ENCODE data around the gene RANGAP1.

RANGAP1 gene

DNA sequence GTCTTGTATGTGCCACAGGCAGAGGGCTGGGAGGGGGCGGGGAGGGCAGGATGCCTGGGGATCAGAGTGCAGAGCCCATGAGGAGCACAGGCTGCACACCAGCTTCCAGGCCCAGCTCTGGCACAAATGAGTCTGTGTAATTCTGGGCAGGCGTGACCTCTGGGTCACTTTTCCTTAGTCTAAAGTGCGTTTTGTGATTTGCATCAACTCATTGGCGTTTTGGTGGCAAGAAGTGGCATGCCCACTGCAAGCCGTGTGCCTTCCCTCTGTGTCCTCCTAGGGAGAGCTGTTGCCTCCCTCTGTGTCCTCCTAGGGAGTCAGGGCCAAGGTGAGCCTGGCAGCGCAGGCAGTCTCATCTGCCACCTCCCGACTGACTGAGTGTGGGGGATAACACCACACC, 62.5 kb downstream of the RANGAP1 start:
- Histone ChIP-seq H3K36me3 (ENCODE audit: insufficient read depth, low read length) (no peaks in the 10 kb centered on the region), H4K20me1 (ENCODE audit: insufficient read depth, low read length, poor library complexity, severe bottlenecking) (no peaks in the 10 kb centered on the region), H3K9me2 (replicated peaks; ENCODE audit: low read depth, low read length) (no peaks in the 10 kb centered on the region), H3K4me1 (ENCODE audit: insufficient read depth, low read length, poor library complexity, severe bottlenecking) (no peaks in the 10 kb centered on the region), H3K9ac (ENCODE audit: low read depth, low read length, poor library complexity, severe bottlenecking) (no peak overlapping the region), H3K79me2 (ENCODE audit: insufficient read depth, low read length) (no peaks in the 10 kb centered on the region), H2AFZ (ENCODE audit: low read length) (no peak overlapping the region), H3K4me2 (ENCODE audit: low read depth, low read length, poor library complexity, severe bottlenecking) (no peak overlapping the region), H3K9me3 (ENCODE audit: insufficient read depth, low read depth, low read length) (no peaks in the 10 kb centered on the region), H3K27me3 (ENCODE audit: insufficient read depth, low read length, poor library complexity, severe bottlenecking) (no peaks in the 10 kb centered on the region), H3F3A (ENCODE audit: low read depth) (no peaks in the 10 kb centered on the region), H3K4me3 (ENCODE audit: low read length, poor library complexity, severe bottlenecking) (no peak overlapping the region)
- TF ChIP-seq, protein P1, sequence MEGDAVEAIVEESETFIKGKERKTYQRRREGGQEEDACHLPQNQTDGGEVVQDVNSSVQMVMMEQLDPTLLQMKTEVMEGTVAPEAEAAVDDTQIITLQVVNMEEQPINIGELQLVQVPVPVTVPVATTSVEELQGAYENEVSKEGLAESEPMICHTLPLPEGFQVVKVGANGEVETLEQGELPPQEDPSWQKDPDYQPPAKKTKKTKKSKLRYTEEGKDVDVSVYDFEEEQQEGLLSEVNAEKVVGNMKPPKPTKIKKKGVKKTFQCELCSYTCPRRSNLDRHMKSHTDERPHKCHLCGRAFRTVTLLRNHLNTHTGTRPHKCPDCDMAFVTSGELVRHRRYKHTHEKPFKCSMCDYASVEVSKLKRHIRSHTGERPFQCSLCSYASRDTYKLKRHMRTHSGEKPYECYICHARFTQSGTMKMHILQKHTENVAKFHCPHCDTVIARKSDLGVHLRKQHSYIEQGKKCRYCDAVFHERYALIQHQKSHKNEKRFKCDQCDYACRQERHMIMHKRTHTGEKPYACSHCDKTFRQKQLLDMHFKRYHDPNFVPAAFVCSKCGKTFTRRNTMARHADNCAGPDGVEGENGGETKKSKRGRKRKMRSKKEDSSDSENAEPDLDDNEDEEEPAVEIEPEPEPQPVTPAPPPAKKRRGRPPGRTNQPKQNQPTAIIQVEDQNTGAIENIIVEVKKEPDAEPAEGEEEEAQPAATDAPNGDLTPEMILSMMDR (conservative IDR thresholded peaks at IDR 0.05; ENCODE audit: low read length): no peak
- no peak for TF ChIP-seq EZH2phosphoT487 (IDR thresholded peaks at IDR 0.05; ENCODE audit: borderline replicate concordance)

DNA sequence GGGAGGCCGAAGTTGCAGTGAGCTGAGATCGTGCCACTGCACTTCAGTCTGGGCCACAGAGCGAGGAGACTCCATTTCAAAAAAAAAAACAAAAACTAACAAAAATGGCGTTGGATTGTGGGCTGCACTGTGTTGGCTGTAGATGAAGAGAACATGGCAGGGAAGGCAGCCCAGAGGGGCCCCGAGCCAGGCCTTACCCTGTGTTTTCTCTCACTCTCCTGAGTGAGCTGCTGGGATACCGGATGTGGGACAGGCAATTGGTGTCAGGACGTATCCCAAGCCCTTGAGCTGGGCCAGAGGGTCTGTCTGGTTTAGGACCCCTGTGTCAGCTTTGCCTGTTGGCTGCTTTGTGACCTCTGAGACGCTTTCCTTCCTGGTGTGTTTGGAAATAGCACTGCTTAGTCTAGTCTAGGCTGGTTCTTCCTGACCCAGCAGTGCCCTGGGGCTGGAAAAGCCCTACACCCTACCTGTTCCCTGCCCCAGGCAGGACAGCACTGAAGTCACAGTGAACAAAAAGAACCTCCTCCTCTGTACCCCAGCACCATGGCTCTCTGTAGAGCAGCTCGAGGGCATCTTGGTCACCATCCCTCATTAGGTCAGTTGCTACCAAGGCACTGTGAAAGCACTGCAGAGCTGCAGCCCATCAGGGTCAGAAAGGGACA, 63.0 kb downstream of the RANGAP1 start:
- Histone ChIP-seq H3K4me2 (ENCODE audit: low read depth, low read length, poor library complexity, severe bottlenecking) (no peak overlapping the region), H3K4me3 (ENCODE audit: low read length, poor library complexity, severe bottlenecking) (no peak overlapping the region), H4K20me1 (ENCODE audit: insufficient read depth, low read length, poor library complexity, severe bottlenecking) (no peaks in the 10 kb centered on the region), H2AFZ (ENCODE audit: low read length) (no peak overlapping the region), H3K27me3 (ENCODE audit: insufficient read depth, low read length, poor library complexity, severe bottlenecking) (no peaks in the 10 kb centered on the region), H3K9me3 (ENCODE audit: insufficient read depth, low read depth, low read length) (no peaks in the 10 kb centered on the region), H3K79me2 (ENCODE audit: insufficient read depth, low read length) (no peaks in the 10 kb centered on the region), H3K9me2 (replicated peaks; ENCODE audit: low read depth, low read length) (no peaks in the 10 kb centered on the region), H3F3A (ENCODE audit: low read depth) (no peaks in the 10 kb centered on the region), H3K9ac (ENCODE audit: low read depth, low read length, poor library complexity, severe bottlenecking) (no peak overlapping the region), H3K36me3 (ENCODE audit: insufficient read depth, low read length) (no peaks in the 10 kb centered on the region), H3K4me1 (ENCODE audit: insufficient read depth, low read length, poor library complexity, severe bottlenecking) (peaks cover 1% of the 10 kb centered on the region)
- TF ChIP-seq EZH2phosphoT487 (IDR thresholded peaks at IDR 0.05; ENCODE audit: borderline replicate concordance): no peak
- TF ChIP-seq, protein P1 (conservative IDR thresholded peaks at IDR 0.05; ENCODE audit: low read length): no peak

DNA sequence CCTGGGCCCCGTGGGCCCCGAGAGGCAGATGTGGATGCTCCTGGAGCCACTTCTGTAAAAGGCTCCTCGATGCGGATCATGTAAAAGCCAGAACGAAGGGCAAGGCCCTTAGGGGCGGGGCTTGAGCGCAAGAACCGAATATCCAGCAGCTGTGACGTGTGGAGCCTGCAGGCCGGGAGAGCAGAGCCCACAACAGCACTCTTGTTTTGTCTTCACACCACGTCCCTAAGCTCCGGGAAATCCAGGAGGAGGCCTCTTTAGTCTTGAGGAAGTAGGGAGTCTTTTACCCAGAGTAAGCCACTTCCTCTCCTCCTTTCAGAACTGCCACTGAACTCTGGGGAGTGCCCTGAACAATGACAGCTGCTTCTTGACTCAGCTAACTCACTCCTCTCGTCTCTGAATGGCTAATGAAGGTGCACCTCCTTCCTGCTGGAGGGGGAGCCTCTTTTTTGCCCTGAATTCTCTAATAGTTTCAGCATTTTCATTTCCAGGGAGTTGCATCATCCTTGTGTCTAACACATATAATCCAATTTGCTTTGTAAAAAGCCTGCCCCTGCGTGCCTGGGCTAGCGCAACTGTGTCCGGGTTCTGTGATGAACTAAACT, 68.3 kb downstream of the RANGAP1 start:
- no peaks in the 10 kb centered on the region for H3K36me3 ChIP-seq (ENCODE audit: insufficient read depth, low read length)
- H4K20me1 ChIP-seq (ENCODE audit: insufficient read depth, low read length, poor library complexity, severe bottlenecking): no peaks in the 10 kb centered on the region
- H3K79me2 ChIP-seq (ENCODE audit: insufficient read depth, low read length): no peaks in the 10 kb centered on the region
- TF ChIP-seq EZH2phosphoT487 (IDR thresholded peaks at IDR 0.05; ENCODE audit: borderline replicate concordance): no peak
- TF ChIP-seq, protein P1 (conservative IDR thresholded peaks at IDR 0.05; ENCODE audit: low read length): no peak
- H3K9me2 ChIP-seq (replicated peaks; ENCODE audit: low read depth, low read length): no peaks in the 10 kb centered on the region
- H3K9me3 ChIP-seq (ENCODE audit: insufficient read depth, low read depth, low read length): no peaks in the 10 kb centered on the region
- no peaks in the 10 kb centered on the region for H3F3A ChIP-seq (ENCODE audit: low read depth)
- peak overlapping the region; percentile 37 for H3K4me3 ChIP-seq (ENCODE audit: low read length, poor library complexity, severe bottlenecking)
- H3K9ac ChIP-seq (ENCODE audit: low read depth, low read length, poor library complexity, severe bottlenecking): peak overlapping the region; percentile 50
- peak overlapping the region; percentile 38 for H3K4me2 ChIP-seq (ENCODE audit: low read depth, low read length, poor library complexity, severe bottlenecking)
- peaks cover 9% of the 10 kb centered on the region for H3K4me1 ChIP-seq (ENCODE audit: insufficient read depth, low read length, poor library complexity, severe bottlenecking)
- peak overlapping the region; percentile 4; the same call in 1 of the 2 replicates for H2AFZ ChIP-seq (ENCODE audit: low read length)
- H3K27me3 ChIP-seq (ENCODE audit: insufficient read depth, low read length, poor library complexity, severe bottlenecking): no peaks in the 10 kb centered on the region
